Right renal cortex interstitium (tissue), 3 donors: ENCODE data around the gene CACNB4. TPM values are rescaled to one million over a fixed set of nuclear protein-coding genes. Genes with fewer than 3 reads are reported as not detected.

ENCODE experiments used
- DNase-seq, 3 donors: peaks; one replicate each; pipeline ENCODE4 v3.0.0-alpha.2; 2013; ENCODE audit warnings: low read depth in 3 of 3, low spot score in 2 of 3
- polyA plus RNA-seq, 3 donors: library from polyadenylated mRNA; unstranded; fragments of 120-200 nt; gene quantifications; one replicate each; pipeline ENCODE4 v1.2.1, GENCODE V29; 2013; ENCODE audit not compliant: insufficient read length in 3 of 3

CACNB4 gene
- polyA plus RNA-seq, 3 donors, result 7.4 to 12.5 (median 8.1) TPM

DNA sequence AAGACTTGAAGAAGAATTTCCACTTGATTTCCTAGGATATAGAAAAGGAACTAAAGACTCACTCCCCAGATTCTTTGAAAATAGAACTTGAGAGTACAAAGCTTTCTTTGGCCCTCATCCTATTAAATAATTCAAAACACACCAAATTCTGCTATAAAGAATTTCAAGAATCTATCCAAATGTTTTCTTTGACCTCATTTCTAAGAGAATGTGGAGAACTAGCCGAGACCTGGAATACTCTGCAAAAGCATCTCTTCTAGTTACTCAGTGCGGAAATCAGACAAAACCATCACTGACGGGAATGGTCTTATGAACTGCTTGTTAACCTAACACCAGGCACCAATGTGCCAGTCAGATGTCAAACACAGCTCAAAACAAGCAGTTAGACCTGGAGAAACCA is 226.4 kb downstream of the CACNB4 start:
- no peak for DNase-seq

- no peak for DNase-seq
Observed at GRCh38 chr2:151869291-151869690, 229.6 kb downstream of the CACNB4 start.

GRCh38 chr2:151862700-151863099 is 236.1 kb downstream of the CACNB4 start:
- no peak for DNase-seq

- no peak for DNase-seq
Observed at GRCh38 chr2:151861174-151861573, 237.7 kb downstream of the CACNB4 start.

GRCh38 chr2:151860613-151861146 is 238.2 kb downstream of the CACNB4 start:
- no peak for DNase-seq

GRCh38 chr2:151860210-151860609 is 238.6 kb downstream of the CACNB4 start:
- DNase-seq, result no peak

- no peak for DNase-seq
Observed at GRCh38 chr2:151857650-151858049, 241.2 kb downstream of the CACNB4 start.

DNA sequence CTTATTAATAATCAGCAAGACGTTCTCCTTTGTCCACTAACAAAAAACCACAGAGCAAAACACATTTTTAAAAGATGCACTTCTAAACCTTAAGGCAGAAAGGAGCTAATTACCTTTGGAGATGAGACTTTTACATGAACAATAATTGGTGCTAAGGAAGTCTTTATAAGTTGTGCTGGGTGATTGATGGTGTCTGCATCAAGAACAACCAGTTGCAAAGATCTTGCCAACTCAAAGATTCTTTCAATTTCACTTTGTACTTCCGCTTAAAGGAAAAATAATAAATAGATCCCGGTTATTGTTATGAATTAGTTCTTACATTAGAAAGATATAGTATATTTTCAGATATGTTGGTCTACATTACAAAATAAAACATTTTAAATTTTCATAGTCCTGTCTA is 243.7 kb downstream of the CACNB4 start:
- DNase-seq, result no peak

- no peak for DNase-seq
Observed at GRCh38 chr2:151853070-151853758, 245.6 kb downstream of the CACNB4 start.

DNA sequence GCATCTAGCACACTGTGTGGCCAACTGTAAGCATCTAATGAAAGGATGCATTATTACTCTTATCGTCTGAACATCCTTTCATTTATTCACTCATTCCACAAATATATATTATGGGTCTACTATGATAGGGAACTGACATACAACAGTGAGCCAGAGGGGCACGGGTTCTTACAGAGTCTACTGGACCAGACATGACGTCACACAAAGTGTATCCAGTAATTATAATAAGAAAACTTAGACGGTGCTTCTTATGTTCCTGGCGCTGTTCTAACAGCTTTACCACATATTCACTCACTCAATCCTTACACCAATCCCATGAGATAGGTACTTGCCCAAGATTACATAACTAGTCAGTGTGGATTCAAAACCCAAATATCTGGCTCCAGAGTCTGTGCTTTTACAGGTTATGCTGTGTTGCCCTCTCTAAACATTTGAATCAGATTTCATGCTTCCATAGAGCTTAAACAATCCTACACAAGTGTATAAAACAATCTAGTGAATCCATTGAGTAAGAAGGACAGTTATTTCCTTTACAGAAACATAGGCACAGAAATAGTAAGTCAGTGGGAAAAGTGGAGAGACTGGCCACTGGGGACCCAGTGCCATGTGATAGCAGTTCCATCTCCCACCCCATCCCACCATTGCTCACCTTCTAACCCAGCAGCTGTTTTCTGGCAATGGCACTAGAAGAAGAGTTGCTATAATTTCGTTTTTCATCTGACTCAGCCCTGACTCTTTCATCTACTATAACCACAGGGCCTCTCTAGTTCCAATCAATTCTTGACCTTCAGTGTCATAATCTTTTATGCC is 246.4 kb downstream of the CACNB4 start:
- no peak for DNase-seq

DNA sequence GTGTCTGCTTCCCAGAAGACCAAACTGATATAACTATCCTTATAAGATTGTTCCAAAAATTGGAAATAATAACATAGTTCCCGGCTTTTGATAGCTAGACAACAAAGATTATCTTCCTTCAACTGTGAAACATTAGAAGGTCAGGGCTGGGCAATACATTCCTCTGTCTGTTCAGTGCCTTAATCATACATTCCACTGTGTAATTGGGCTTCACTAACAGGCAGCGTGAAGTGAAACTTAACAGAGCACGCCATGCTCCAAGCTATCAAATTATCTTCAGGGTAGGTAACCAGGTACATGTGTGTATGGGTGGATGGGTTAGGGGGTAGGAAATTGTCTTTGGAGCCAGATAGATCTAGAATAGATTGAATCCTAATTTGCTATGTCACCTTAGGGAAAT is 247.1 kb downstream of the CACNB4 start:
- no peak for DNase-seq

DNA sequence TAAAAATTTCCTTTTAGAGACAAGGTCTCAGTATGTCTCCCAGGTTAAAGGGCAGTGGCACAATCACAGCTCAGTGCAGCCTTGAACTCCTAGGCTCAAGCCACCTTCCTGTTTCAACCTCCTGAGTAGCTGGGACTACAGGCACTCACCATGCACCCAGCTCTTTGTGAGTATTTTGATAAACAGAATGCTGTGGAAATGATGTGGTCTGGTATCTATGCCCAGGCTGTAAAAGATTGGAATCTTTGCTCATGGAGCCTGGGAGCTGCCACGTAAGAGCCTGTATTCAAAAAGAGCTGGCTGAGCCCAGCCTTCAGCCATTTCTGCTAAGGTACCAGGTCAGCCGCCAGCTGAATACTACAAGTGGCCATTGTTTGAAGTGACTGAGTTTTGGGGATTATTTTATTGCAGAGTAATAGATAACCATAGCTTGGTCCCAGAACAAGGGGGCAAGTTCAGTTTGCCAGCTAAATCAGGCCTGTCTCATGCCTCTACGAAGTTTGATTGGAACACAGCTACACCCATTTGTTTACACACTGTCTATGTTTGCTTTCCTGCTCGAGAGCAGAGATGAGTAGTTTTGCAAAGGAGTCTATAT is 249.3 kb downstream of the CACNB4 start:
- DNase-seq, result no peak

DNA sequence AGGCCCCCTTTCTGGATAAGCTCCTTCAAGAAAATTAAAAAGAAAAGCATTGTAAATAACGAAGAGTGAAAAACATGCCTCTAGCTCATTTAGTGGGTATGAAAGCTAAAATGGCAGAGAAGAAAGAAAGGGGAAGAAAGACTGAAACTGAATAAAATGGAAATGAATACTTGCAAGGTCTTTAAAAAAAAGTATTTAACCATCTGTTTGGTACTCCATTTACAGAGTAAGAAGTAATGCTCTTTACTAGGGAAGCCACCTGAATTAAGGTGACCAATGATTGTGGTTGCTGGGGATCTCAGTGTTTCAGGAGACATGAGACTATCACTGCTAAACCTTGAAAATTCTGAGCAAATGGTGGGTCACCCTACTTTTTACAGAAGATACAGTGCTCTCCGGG is 253.0 kb downstream of the CACNB4 start:
- no peak for DNase-seq

DNA sequence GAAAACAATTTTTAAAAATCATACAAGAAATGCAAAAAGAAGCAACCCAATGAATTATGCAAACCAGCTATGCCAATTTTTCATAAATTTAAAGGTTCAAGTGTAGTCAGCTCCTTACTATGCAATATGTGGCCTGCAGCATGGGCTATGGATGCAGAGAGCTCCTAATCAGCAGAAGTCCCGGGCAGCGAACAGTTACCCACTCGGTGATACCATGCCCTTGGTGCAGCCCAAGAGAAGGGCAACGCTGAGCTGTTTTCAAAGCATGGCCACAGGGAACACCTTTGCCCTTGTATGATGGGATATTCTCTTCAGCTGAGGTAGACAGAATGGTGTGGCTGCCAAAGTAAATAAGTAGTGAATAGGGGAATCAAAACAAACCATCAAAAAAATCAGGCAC is 253.4 kb downstream of the CACNB4 start:
- no peak for DNase-seq

DNA sequence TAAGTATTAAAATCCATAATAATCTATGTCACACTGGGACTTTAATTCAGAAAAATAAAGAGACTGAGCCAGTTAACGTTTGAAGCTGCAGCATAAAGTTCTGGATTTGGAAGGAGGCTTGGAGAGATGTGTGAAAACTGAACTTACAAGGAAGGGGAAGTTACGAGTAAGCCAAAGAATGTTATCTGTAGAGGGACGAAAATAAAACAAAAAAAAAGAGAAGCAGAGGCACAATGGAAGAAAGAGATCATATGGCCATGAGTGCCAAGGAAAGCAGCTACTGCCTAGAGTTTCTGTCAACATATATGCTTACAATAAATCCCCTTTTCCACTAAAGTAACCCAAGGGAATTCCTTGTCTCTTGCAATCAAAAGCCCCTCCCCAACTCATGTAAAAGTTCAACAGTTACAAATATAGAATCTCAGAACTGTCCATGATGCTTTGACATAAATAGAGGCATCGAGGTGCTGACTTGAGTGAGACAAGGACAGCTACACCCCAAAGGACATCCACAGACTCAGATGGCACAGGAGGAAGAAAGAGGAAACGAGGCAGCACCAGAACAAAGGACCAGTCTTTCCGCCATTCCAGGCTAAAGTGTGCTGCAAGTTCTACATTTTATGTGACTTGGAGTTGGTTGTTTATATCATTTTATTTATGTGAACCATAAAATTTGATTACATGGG is 254.5 kb downstream of the CACNB4 start:
- no peak for DNase-seq

DNA sequence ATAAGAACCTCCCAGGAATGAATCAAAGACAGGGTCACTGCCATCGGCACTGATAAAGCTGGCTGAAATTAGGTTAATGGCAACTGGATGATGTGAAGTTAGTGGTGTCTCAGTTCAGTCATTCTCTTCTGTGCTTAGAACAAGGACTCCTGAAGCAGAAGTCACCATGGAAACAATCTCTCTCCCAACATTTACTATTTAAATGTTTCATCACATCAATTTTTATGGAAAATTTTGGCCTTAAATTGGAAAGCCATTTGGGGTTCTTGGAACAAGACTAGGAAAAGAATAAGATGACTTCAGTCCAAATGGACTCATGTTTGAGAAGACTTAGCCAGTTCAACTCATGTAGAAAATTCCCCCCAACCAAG is 255.2 kb downstream of the CACNB4 start:
- DNase-seq, result no peak

- no peak for DNase-seq
Observed at GRCh38 chr2:151842830-151843690, 255.8 kb downstream of the CACNB4 start.

DNA sequence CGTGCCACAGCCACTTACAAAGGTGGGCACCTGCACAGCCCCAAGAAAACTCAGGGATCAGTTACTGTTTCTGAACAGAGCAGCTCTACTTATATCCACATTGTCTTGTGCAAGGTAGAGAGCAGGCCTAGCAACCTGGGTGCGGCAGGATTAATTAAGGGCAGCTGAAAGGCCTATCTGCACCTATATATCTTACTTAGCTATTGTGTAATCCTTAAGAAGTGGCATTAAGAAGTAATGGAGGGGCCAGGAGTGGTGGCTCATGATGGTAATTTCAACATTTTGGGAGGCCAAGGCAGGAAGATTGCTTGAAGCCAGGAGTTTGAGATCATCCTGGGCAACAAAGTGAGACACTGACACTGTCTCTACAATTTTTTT is 257.8 kb downstream of the CACNB4 start:
- DNase-seq, result no peak

DNA sequence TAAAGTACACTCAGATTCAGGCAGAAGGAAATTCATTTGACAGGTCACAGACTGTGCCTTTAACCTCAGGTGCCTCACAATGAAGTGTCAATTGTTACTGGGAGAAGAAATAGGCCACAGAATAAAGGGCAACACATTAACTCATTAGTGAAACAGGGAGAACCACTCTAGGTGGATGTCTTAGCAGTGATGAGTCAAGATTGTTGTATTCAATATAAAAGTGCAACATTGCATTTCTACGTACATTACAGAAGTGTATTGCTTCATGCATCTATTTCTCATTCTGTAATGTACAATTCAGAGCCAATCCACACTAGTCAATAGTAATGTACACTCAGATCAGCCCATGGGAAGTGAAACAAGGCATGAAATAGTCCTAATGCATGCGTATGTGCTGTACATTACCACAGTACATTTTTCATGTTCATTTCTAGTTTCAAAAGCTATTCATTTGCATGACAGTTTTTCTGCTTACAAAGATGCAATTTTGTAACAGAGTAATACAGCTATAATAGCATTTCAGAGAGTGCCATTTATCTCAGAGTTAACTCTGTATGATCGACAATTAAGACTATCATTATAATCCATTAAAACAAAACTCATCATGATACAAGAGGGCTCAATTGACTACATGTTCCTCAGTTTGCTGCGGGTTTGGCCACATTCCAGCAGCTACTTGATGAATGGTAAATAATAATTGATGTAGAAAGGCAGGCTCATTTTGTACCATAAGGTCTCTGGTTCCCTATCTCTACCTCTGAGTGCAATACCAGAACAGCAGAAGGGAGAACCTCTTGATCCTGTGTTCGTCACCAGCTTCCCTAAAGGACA is 258.4 kb downstream of the CACNB4 start:
- no peak for DNase-seq
